Spleen (tissue), 11 donors: ENCODE results near the gene CD300C. TPM values are rescaled to one million over a fixed set of nuclear protein-coding genes. Genes with fewer than 3 reads are reported as not detected.

Experiments
- DNase-seq: peaks from one replicate; pipeline ENCODE4 v3.0.0-alpha.2; 2020
- H3K27ac ChIP-seq, 8 donors: fragments of 200-600 bp; sonication (generic) in 7 of 8; 1 replicate in 4 of 8; 2 replicates in 4 of 8; pipeline versions ENCODE4 v1.5.0 to v1.8.0; 2016 to 2021; ENCODE audit warnings: inconsistent platforms in 4 of 8, mild to moderate bottlenecking in 4 of 8, moderate library complexity in 1 of 8
- H3K27me3 ChIP-seq, 7 donors: fragments of 200-600 bp; sonication (generic) in 6 of 7; replicated peaks in 1 of 7; 1 replicate in 4 of 7; 2 replicates in 3 of 7; pipeline versions ENCODE4 v1.5.0 to v1.8.0; 2016 to 2021; ENCODE audit warnings: inconsistent platforms in 3 of 7, mild to moderate bottlenecking in 1 of 7
- H3K36me3 ChIP-seq, 6 donors: fragments of 200-600 bp; sonication (generic) in 5 of 6; 1 replicate in 4 of 6; 2 replicates in 2 of 6; pipeline versions ENCODE4 v1.5.0 to v1.8.0; 2016 to 2021; ENCODE audit warnings: inconsistent platforms in 2 of 6
- H3K4me1 ChIP-seq, 6 donors: fragments of 200-600 bp; sonication (generic) in 5 of 6; 1 replicate in 3 of 6; 2 replicates in 3 of 6; pipeline versions ENCODE4 v1.5.0 to v1.8.0; 2016 to 2021; ENCODE audit warnings: inconsistent platforms in 3 of 6
- H3K4me3 ChIP-seq, 8 donors: fragments of 200-600 bp; sonication (generic) in 7 of 8; 1 replicate in 4 of 8; 2 replicates in 4 of 8; pipeline versions ENCODE4 v1.5.0 to v1.8.0; 2016 to 2021; ENCODE audit warnings: inconsistent platforms in 4 of 8, mild to moderate bottlenecking in 4 of 8, moderate library complexity in 2 of 8
- H3K9me3 ChIP-seq, 8 donors: fragments of 200-600 bp; sonication (generic) in 7 of 8; 1 replicate in 4 of 8; 2 replicates in 4 of 8; pipeline versions ENCODE4 v1.5.0 to v1.8.0; 2016 to 2021; ENCODE audit warnings: inconsistent platforms in 4 of 8
- POLR2A ChIP-seq, 3 donors: fragments of 450-650 bp; IDR thresholded peaks; one replicate each; pipeline ENCODE4 v1.5.1; 2017; ENCODE audit warnings: antibody characterized with exemption in 3 of 3, mild to moderate bottlenecking in 1 of 3
- POLR2AphosphoS5 ChIP-seq, 3 donors: sonication (generic); formaldehyde crosslinking; IDR thresholded peaks; one replicate each; pipeline ENCODE4 v1.5.1; 2017; ENCODE audit warnings: antibody characterized with exemption in 3 of 3
- WGBS, 5 donors: extraction: QIAGEN DNeasy Blood & Tissue Kit in 3 of 5; methylation state at CpG; one replicate each; pipeline versions ENCODE4 v1.1.5 to v1.1.7; 2013 to 2018; 5-methylcytosine and 5-hydroxymethylcytosine counted together
- intact Hi-C: fragments of 100-400 bp; cut with DNase I; formaldehyde crosslinking; loops from one replicate; pipeline ENCODE4 v1.15.0; 2023; ENCODE audit warnings: low total_unique reads
- polyA plus RNA-seq, 3 donors: library from polyadenylated mRNA; stranded (reverse); fragments of 200-250 nt; gene quantifications; one replicate each; pipeline ENCODE4 v1.2.1, GENCODE V29; 2013
- total RNA-seq, 7 donors: library from RNA; depleted of rRNA in 3 of 7; stranded (reverse); fragments of >200 nt in 3 of 7; fragmentation: NEBNext Ultra II Directional in 4 of 7; extraction: Animal tissue kit (Norgen Biotek cat#: 25700) in 4 of 7; gene quantifications; one replicate each; pipeline versions ENCODE4 v1.1.0 to v1.2.1, GENCODE V29; 2016 to 2021
- TF ChIP-seq, protein P1 (sequence below), 11 experiments: fragments of 200-600 bp in 7 of 11; fragments of 450-650 bp in 4 of 11; sonication (generic) in 4 of 11; IDR thresholded peaks in 8 of 11; conservative IDR thresholded peaks in 3 of 11; 1 replicate in 7 of 11; 2 replicates in 4 of 11; pipeline versions ENCODE4 v1.4.0 to v1.8.0; 2016 to 2021; ENCODE audit warnings: antibody characterized with exemption in 11 of 11, inconsistent platforms in 4 of 11, mild to moderate bottlenecking in 1 of 11
- donor health status: healthy with polysubstance abuse.
- donor health status: DM: no; HTN: no; CAD: no; lungs with moderate emphysema.
- donor health status: DM: no; HTN: no; CAD: no.
- donor health status: Bipolar disorder and iron deficiency.
- donor health status: healthy.
- donor health status: DM: no; HTN: no; CAD: no.
- donor health status: DM: yes; HTN: yes; CAD: no.

Gene CD300C
- total and polyA plus RNA-seq, 10 donors, result 0.96 to 10.3 (median 5.0) TPM

DNA sequence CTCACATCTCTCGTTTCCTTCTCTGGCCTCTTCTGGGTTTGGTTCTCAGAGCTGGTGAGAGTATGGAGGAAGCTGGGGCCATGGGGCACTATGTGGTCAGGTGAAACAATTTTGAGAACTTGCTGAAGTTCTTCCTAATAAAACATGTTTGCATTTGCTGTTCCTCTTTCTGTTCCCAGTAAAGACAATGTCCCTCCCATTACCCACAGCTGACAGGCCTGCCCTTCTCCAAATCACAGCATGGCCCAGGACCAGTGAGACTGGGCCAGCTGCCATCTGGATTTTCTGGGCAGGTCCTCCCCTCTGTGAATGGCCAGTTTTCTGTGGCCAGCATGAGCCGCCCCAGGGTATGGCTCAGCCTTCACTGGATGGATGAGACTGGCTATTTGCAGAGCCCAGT lies 21.5 kb upstream of the CD300C start, which contains the start of gene CD300H:
CD300H (minus strand) TSS at position 113 of the 400 bp plus-strand sequence.
- H3K4me3 ChIP-seq, result peak within 1 kb of the TSS in 2 of 8 donors; percentile 1 to 13
- H3K27me3 ChIP-seq, result peaks cover 0 to 75% (median 0%) of the 10 kb centered on the region in 7 donors
- intact Hi-C loops, result no loop called here
- peaks cover 0 to 28% (median 0%) of the 10 kb centered on the region in 6 donors for H3K4me1 ChIP-seq
- TF ChIP-seq, protein P1, sequence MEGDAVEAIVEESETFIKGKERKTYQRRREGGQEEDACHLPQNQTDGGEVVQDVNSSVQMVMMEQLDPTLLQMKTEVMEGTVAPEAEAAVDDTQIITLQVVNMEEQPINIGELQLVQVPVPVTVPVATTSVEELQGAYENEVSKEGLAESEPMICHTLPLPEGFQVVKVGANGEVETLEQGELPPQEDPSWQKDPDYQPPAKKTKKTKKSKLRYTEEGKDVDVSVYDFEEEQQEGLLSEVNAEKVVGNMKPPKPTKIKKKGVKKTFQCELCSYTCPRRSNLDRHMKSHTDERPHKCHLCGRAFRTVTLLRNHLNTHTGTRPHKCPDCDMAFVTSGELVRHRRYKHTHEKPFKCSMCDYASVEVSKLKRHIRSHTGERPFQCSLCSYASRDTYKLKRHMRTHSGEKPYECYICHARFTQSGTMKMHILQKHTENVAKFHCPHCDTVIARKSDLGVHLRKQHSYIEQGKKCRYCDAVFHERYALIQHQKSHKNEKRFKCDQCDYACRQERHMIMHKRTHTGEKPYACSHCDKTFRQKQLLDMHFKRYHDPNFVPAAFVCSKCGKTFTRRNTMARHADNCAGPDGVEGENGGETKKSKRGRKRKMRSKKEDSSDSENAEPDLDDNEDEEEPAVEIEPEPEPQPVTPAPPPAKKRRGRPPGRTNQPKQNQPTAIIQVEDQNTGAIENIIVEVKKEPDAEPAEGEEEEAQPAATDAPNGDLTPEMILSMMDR (IDR thresholded peaks at IDR 0.05 in 8 of 11, conservative IDR thresholded peaks at IDR 0.05 in 3 of 11), result no peak
- no peak for TF ChIP-seq POLR2AphosphoS5 (IDR thresholded peaks at IDR 0.05)
- TF ChIP-seq POLR2A (IDR thresholded peaks at IDR 0.05), result no peak
- DNase-seq, result no peak
- peak within 1 kb of the TSS in 4 of 8 donors; percentile 36 to 83 (median 62) for H3K27ac ChIP-seq
- H3K36me3 ChIP-seq, result no peaks in the 10 kb centered on the region
- no peaks in the 10 kb centered on the region for H3K9me3 ChIP-seq
- 56 to 76% (median 69%) methylated on average over 2 of the region's 2 CpGs for WGBS, 5 donors

DNA sequence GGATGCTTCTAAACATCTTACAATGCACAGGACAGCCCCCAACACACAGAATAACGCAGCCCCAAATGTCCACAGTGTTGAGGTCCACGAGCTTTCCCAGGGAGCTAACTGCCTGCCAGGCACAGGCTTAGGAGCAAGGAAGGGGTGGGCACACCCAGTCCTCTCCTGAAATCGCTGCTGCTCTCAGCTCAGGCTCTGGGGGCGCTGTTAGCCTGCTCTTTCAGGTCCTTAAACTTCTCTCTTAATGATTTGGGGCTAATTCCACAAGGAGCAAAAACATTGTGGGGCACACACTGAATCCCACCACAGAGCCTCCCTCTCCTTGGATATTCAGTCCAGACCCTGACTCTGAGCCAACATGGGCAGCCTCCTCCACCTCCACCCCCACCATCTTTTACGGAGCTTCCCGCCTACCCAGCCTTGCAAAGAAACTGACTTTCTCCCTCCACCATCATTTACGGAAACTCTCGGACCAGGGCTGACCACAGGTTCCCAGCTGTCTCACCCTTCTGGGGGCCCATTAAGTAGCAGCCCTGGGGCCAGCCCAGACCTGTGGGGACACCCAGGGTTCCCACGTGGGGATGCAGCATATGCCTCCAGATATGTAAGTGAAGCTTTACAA lies 20.3 kb upstream of the CD300C start:
- Histone ChIP-seq H3K4me1 (peaks cover 0 to 28% (median 0%) of the 10 kb centered on the region in 6 donors), H3K36me3 (no peaks in the 10 kb centered on the region), H3K4me3 (peak overlapping the region in 2 of 8 donors; percentile 1 to 13), H3K27me3 (peaks cover 0 to 82% (median 0%) of the 10 kb centered on the region in 7 donors), H3K9me3 (no peaks in the 10 kb centered on the region), H3K27ac (peak overlapping the region in 1 of 8 donors; percentile 83)
- WGBS, 5 donors, result 19 to 48% (median 38%) methylated on average over 7 to 9 of the region's 9 CpGs
- DNase-seq, result peak; percentile 82
- intact Hi-C loops, result no loop called here
- TF ChIP-seq POLR2A (IDR thresholded peaks at IDR 0.05), result no peak
- TF ChIP-seq, protein P1 (IDR thresholded peaks at IDR 0.05 in 8 of 11, conservative IDR thresholded peaks at IDR 0.05 in 3 of 11), result peak in 10 of 11 experiments; percentile 7 to 70 (median 54)

GRCh38 chr17:74565126-74565525 lies 19.2 kb upstream of the CD300C start:
- intact Hi-C loops, result no loop called here

DNA sequence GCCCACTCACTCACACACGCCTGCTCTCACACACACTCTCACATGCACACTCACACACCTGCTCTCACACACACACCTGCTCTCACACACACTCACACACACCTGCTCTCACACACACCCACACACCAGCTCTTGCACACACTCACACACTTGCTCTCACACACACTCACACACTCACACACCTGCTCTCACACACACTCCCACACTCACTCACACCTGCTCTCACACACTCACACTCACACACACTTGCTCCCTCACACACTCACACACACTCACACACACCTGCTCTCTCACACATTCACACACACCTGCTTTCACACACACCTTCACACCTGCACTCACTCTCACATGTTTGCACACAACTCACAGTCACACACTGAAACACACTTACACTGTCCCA lies 17.4 kb upstream of the CD300C start:
- H3K4me3 ChIP-seq, result no peak overlapping the region
- H3K4me1 ChIP-seq, result peaks cover 0 to 23% (median 0%) of the 10 kb centered on the region in 6 donors
- TF ChIP-seq POLR2AphosphoS5 (IDR thresholded peaks at IDR 0.05) (no peak), POLR2A (IDR thresholded peaks at IDR 0.05) (no peak)
- TF ChIP-seq, protein P1 (IDR thresholded peaks at IDR 0.05 in 8 of 11, conservative IDR thresholded peaks at IDR 0.05 in 3 of 11), result no peak
- H3K36me3 ChIP-seq, result no peaks in the 10 kb centered on the region
- H3K9me3 ChIP-seq, result no peaks in the 10 kb centered on the region
- intact Hi-C loops, result no loop called here
- H3K27me3 ChIP-seq, result peaks cover 0 to 66% (median 0%) of the 10 kb centered on the region in 7 donors
- no peak for DNase-seq
- 82 to 94% (median 90%) methylated on average over 1 of the region's 1 CpG for WGBS, 5 donors
- H3K27ac ChIP-seq, result no peak overlapping the region

More at GRCh38 chr17:74565126-74565525, 19.2 kb upstream of the CD300C start:
- Histone ChIP-seq H3K27ac (no peak overlapping the region), H3K9me3 (no peaks in the 10 kb centered on the region), H3K36me3 (no peaks in the 10 kb centered on the region), H3K4me1 (peaks cover 0 to 28% (median 0%) of the 10 kb centered on the region in 6 donors), H3K27me3 (peaks cover 0 to 82% (median 0%) of the 10 kb centered on the region in 7 donors), H3K4me3 (no peak overlapping the region)
- no peak for DNase-seq
- TF ChIP-seq, protein P1 (IDR thresholded peaks at IDR 0.05 in 8 of 11, conservative IDR thresholded peaks at IDR 0.05 in 3 of 11), result no peak
- no peak for TF ChIP-seq POLR2A (IDR thresholded peaks at IDR 0.05)
- TF ChIP-seq POLR2AphosphoS5 (IDR thresholded peaks at IDR 0.05), result no peak
- 11 to 66% (median 39%) methylated on average over 5 of the region's 5 CpGs for WGBS, 5 donors
